KMS-11 (cell line): ENCODE measurements around the gene AOPEP.

Source experiments
- H2AFZ ChIP-seq: fragments of 200-600 bp; sonication (generic); 2 replicates; pipeline ENCODE4 v1.6.1; 2016; ENCODE audit warnings: antibody characterized with exemption, mixed run types, low read depth
- H3K27ac ChIP-seq: fragments of 200-600 bp; sonication (generic); 2 replicates; pipeline ENCODE4 v1.6.1; 2016; ENCODE audit warnings: mild to moderate bottlenecking, mixed run types
- H3K27me3 ChIP-seq: fragments of 200-600 bp; sonication (generic); 2 replicates; pipeline ENCODE4 v1.6.1; 2017; ENCODE audit warnings: mild to moderate bottlenecking, low read depth, mixed run types, moderate library complexity; ENCODE audit not compliant: insufficient read depth
- H3K36me3 ChIP-seq: fragments of 200-600 bp; sonication (generic); 2 replicates; pipeline ENCODE4 v1.6.1; 2017; ENCODE audit warnings: mild to moderate bottlenecking, mixed run types; ENCODE audit not compliant: insufficient read depth
- H3K4me1 ChIP-seq: fragments of 200-600 bp; sonication (generic); 2 replicates; pipeline ENCODE4 v1.6.1; 2016; ENCODE audit warnings: mild to moderate bottlenecking, low read depth, mixed run types; ENCODE audit not compliant: poor library complexity, severe bottlenecking
- H3K4me2 ChIP-seq: fragments of 200-600 bp; sonication (generic); 2 replicates; pipeline ENCODE4 v1.7.0; 2016; ENCODE audit warnings: mild to moderate bottlenecking, mixed run types
- H3K4me3 ChIP-seq: fragments of 200-600 bp; sonication (generic); IDR thresholded peaks from 2 replicates; pipeline ENCODE4 v1.6.1; 2017; ENCODE audit warnings: low read depth, low read length, mixed read lengths; ENCODE audit not compliant: insufficient read depth
- H3K79me2 ChIP-seq: fragments of 200-600 bp; sonication (generic); 2 replicates; pipeline ENCODE4 v1.6.1; 2016; ENCODE audit warnings: low read depth, mixed run types; ENCODE audit not compliant: insufficient read depth
- H3K9ac ChIP-seq: fragments of 200-600 bp; sonication (generic); 2 replicates; pipeline ENCODE4 v1.6.1; 2016; ENCODE audit warnings: mild to moderate bottlenecking, mixed run types
- H4K20me1 ChIP-seq: fragments of 200-600 bp; sonication (generic); 2 replicates; pipeline ENCODE4 v1.6.1; 2016; ENCODE audit warnings: mild to moderate bottlenecking, mixed run types; ENCODE audit not compliant: insufficient read depth
- CTCF ChIP-seq: fragments of 200-600 bp; sonication (generic); conservative IDR thresholded peaks from 2 replicates; pipeline ENCODE4 v1.6.1; 2017; ENCODE audit warnings: low read depth, mild to moderate bottlenecking, antibody characterized with exemption, low read length, moderate library complexity, mixed read lengths

AOPEP gene

GRCh38 chr9:94721754-94722153, 4.7 kb upstream of the AOPEP start:
- Histone ChIP-seq H3K9ac (no peak overlapping the region), H3K4me2 (no peak overlapping the region), H3K27ac (no peak overlapping the region), H2AFZ (no peak overlapping the region), H3K4me3 (no peak overlapping the region), H3K79me2 (no peaks in the 10 kb centered on the region), H3K4me1 (peaks cover 4% of the 10 kb centered on the region), H3K27me3 (no peaks in the 10 kb centered on the region), H4K20me1 (no peaks in the 10 kb centered on the region), H3K36me3 (no peaks in the 10 kb centered on the region)
- no peak for TF ChIP-seq CTCF

GRCh38 chr9:94725293-94725692, 1.2 kb upstream of the AOPEP start:
- TF ChIP-seq CTCF = no peak

GRCh38 chr9:94728719-94729118, 2.2 kb downstream of the AOPEP start:
- H3K36me3 ChIP-seq = no peaks in the 10 kb centered on the region
- H3K27ac ChIP-seq = no peak overlapping the region
- peaks cover 12% of the 10 kb centered on the region; the same call in 1 of the 2 replicates for H3K79me2 ChIP-seq

More at GRCh38 chr9:94725293-94725692, 1.2 kb upstream of the AOPEP start:
- Histone ChIP-seq H3K79me2 (peaks cover 12% of the 10 kb centered on the region; the same call in 1 of the 2 replicates), H3K27me3 (no peaks in the 10 kb centered on the region), H3K4me1 (peaks cover 12% of the 10 kb centered on the region), H3K27ac (no peak overlapping the region), H4K20me1 (no peaks in the 10 kb centered on the region), H2AFZ (no peak overlapping the region), H3K9ac (no peak overlapping the region), H3K4me2 (no peak overlapping the region), H3K36me3 (no peaks in the 10 kb centered on the region), H3K4me3 (no peak overlapping the region)

GRCh38 chr9:94729199-94729598, 2.7 kb downstream of the AOPEP start:
- H3K79me2 ChIP-seq = peaks cover 12% of the 10 kb centered on the region; the same call in 1 of the 2 replicates
- no peak overlapping the region for H3K27ac ChIP-seq
- H3K27me3 ChIP-seq = no peaks in the 10 kb centered on the region
- H4K20me1 ChIP-seq = no peaks in the 10 kb centered on the region
- H3K4me2 ChIP-seq = no peak overlapping the region
- peaks cover 12% of the 10 kb centered on the region for H3K4me1 ChIP-seq
- H3K9ac ChIP-seq = no peak overlapping the region
- no peak overlapping the region for H2AFZ ChIP-seq
- no peak for TF ChIP-seq CTCF
- H3K36me3 ChIP-seq = no peaks in the 10 kb centered on the region
- no peak overlapping the region for H3K4me3 ChIP-seq

More at GRCh38 chr9:94728719-94729118, 2.2 kb downstream of the AOPEP start:
- peaks cover 12% of the 10 kb centered on the region for H3K4me1 ChIP-seq
- no peak overlapping the region for H3K4me2 ChIP-seq
- H3K27me3 ChIP-seq = no peaks in the 10 kb centered on the region
- TF ChIP-seq CTCF = no peak
- H3K9ac ChIP-seq = no peak overlapping the region
- no peaks in the 10 kb centered on the region for H4K20me1 ChIP-seq
- no peak overlapping the region for H3K4me3 ChIP-seq
- no peak overlapping the region for H2AFZ ChIP-seq
